IPS-11a (cell line): ENCODE results near the gene CNPY1.

ENCODE experiments used
- H3K4me3 ChIP-seq: one replicate; pipeline ENCODE4 v1.5.1; 2013; ENCODE audit warnings: low read depth, low read length, control low read depth

Gene CNPY1

GRCh38 chr7:155457544-155458110, 88.7 kb downstream of the CNPY1 start:
- no peak overlapping the region for H3K4me3 ChIP-seq

GRCh38 chr7:155456738-155457543, 89.4 kb downstream of the CNPY1 start:
- no peak overlapping the region for H3K4me3 ChIP-seq

- H3K4me3 ChIP-seq, result no peak overlapping the region
Observed at GRCh38 chr7:155455776-155456737, 90.3 kb downstream of the CNPY1 start.

GRCh38 chr7:155455132-155455693, 91.1 kb downstream of the CNPY1 start:
- no peak overlapping the region for H3K4me3 ChIP-seq

GRCh38 chr7:155454183-155455112, 91.9 kb downstream of the CNPY1 start:
- no peak overlapping the region for H3K4me3 ChIP-seq

GRCh38 chr7:155453296-155454182, 92.8 kb downstream of the CNPY1 start:
- H3K4me3 ChIP-seq, result no peak overlapping the region

- H3K4me3 ChIP-seq, result no peak overlapping the region
Observed at GRCh38 chr7:155452505-155453295, 93.7 kb downstream of the CNPY1 start.

- H3K4me3 ChIP-seq, result no peak overlapping the region
Observed at GRCh38 chr7:155451840-155452239, 94.5 kb downstream of the CNPY1 start.
